Spleen (tissue), 7 donors: ENCODE data around the gene POU6F1.

ENCODE experiments used
- CTCF ChIP-seq, 11 experiments: fragments of 200-600 bp in 7 of 11; fragments of 450-650 bp in 4 of 11; sonication (generic) in 4 of 11; IDR thresholded peaks in 8 of 11; conservative IDR thresholded peaks in 3 of 11; 1 replicate in 7 of 11; 2 replicates in 4 of 11; pipeline versions ENCODE4 v1.4.0 to v1.8.0; 2016 to 2021; ENCODE audit warnings: antibody characterized with exemption in 11 of 11, inconsistent platforms in 4 of 11, mild to moderate bottlenecking in 1 of 11
- POLR2A ChIP-seq, 3 donors: fragments of 450-650 bp; IDR thresholded peaks; one replicate each; pipeline ENCODE4 v1.5.1; 2017; ENCODE audit warnings: antibody characterized with exemption in 3 of 3, mild to moderate bottlenecking in 1 of 3
- POLR2AphosphoS5 ChIP-seq, 3 donors: sonication (generic); formaldehyde crosslinking; IDR thresholded peaks; one replicate each; pipeline ENCODE4 v1.5.1; 2017; ENCODE audit warnings: antibody characterized with exemption in 3 of 3
- donor health status: DM: no; HTN: no; CAD: no; lungs with moderate emphysema.
- donor health status: DM: no; HTN: no; CAD: no.
- donor health status: DM: no; HTN: no; CAD: no.

- no peak for TF ChIP-seq CTCF (IDR thresholded peaks at IDR 0.05 in 8 of 11, conservative IDR thresholded peaks at IDR 0.05 in 3 of 11)
- no peak for TF ChIP-seq POLR2A (IDR thresholded peaks at IDR 0.05)
- no peak for TF ChIP-seq POLR2AphosphoS5 (IDR thresholded peaks at IDR 0.05)
Measured at GRCh38 chr12:51171884-51172514, 45.9 kb downstream of the POU6F1 start.
